CD4-positive, alpha-beta T cell treated with Interleukin-15 for 1 hour (primary cell): ENCODE data around the gene APCDD1L.
"Not testable (repeated sequence)": the region's sequence is repeated elsewhere in the genome, so short reads cannot be mapped to it uniquely, and the experiment has no call there.

Experiments used
- DNase-seq: peaks from one replicate; pipeline ENCODE4 v3.0.0-alpha.2; 2020

Gene APCDD1L

DNA sequence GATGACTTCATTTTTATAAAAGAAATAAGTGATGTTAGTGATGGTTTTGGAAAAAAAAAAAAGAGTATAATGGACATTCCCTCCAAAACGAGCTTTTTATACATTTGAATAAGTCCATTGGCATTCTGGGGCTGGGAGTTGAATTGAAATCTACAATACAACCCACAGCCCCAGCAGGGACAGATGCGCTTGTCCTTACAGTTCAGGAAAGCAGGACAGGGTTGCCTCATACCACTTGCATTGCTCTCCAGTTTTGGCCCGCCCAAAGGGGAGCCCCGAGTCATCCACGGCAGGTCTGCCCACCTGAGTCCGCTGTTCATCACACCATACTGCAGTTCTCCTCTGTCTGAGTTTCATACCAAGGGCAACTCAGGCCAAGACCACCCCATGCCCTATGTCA, 80.0 kb downstream of the APCDD1L start:
- DNase-seq: no peak

GRCh38 chr20:58434326-58434725, 80.9 kb downstream of the APCDD1L start:
- no peak for DNase-seq

DNA sequence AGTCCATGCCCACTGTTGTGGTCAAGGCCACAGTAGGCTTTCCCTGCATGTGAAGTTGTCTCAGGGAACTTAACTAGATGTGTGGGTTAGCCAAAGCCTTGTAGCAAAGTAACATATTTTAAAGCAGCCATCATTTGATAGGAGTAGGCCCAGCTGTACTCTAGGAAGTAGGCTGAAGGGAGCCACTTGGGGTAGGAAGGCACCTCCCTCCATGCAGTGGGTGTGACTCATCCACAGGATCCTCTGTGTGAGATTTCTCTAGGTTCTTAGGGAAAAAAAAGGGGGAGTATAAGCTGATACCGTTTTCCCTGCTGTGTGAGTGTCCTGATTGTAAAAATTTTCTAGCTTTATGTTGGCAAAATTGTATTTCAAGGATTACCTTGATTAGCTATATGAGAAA, 81.4 kb downstream of the APCDD1L start:
- no peak for DNase-seq

DNA sequence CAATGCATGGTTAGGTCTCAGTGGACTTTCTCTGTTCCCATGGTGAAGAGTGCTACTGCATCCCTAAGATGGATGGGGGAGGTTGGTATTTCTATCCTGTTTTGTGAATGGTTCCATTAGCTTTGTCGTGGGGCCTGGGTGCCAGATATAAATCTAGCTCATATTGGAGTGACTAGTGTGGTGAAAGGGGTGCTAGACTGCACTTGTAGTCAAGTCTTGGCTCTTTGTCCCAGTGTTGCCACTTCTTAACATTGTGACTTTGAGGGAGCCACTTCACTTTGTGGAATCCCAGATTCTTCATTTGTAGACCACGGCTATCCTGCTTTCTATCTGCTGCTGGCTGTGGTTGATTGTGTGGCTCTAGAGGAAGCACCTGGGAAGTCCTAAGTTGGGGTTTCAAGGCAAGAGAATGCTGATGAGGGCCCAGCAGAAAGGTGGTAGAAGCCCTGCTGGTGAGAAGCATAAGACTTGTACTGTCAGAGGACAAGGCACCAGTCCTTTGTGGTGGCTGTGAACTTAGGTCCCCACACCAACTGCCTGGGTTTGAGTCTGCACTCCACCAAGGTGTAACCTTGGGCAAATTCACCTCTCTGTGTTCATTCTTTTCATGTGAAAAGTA, 82.1 kb downstream of the APCDD1L start:
- no peak for DNase-seq

DNA sequence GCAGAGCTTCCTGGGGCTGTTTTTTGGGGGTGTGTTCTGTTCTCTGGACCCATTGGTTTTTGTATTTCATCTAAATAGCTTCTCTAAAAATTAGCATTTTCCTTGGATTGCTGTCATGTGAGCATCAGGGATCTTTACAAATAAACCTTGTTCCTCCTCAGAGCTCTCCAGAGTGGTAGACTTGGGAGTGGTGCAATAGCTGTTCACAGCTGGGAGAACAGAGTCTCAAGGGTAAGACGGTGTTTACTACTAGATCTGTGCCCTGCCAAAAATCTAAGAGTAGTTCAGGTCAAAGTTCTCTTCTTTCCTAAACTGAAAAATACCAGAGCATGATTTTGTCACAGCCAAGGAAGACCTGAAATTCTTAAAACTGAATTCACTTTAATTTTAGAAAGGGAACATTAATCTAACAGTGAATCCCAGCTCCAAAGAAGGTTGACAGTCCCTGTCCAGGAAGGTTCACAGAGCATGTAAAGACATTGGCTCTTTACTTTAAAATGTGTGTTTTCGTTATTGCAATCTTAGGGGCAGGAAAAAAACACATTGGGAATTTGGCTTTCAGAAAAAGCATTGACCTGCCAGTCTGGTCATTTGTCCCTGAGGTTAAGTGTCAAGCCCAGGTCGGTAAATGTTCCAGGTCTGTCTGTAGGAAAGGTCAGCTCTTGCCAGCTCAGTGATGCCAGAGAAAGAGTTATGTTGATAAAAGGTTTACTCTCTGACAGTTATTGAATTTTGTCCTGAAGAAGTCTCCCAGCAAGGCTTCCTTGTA, 82.8 kb downstream of the APCDD1L start:
- DNase-seq: no peak

GRCh38 chr20:58431134-58431533, 84.1 kb downstream of the APCDD1L start:
- no peak for DNase-seq

DNA sequence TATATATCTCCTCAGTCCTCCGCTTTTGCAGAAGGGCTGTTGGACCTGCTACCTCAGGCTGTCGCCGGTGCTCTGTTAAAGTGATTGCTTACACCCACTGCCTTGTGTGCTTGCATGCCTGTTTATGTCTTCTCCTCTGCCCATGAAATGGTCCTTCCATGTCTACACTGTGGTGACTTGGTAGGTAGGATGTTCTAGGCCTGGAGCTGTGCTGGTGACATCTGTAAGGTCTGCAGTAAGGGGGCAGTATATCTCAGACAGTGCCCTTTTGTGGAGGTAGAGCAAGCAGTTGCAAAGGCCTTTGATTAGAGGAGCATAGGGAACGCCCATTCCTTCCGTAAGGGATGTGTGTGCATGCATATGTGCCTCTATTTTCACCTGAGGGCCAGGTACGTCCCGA, 85.9 kb downstream of the APCDD1L start:
- DNase-seq: no peak

DNA sequence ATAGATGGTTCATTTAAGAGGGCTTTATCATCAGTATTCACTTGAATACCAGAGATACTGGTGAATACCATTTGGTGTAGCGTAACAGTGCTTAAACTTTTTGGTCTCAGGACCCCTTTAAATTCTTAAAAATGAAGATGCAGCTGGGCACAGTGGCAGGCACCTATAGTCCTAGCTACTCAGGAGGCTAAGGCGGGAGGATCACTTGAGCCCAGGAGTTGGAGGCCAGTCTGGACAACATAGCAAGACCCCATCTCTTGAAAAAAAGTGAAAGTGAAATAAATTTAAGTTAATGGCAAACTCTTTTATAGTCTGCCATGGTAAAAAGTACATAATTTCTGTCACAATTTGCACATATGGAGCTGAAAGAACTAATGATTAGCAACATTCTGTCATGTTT, 86.8 kb downstream of the APCDD1L start:
- no peak for DNase-seq

- DNase-seq: not testable (repeated sequence)
These were observed 87.6 kb downstream of the APCDD1L start for GRCh38 chr20:58427571-58427970.

DNA sequence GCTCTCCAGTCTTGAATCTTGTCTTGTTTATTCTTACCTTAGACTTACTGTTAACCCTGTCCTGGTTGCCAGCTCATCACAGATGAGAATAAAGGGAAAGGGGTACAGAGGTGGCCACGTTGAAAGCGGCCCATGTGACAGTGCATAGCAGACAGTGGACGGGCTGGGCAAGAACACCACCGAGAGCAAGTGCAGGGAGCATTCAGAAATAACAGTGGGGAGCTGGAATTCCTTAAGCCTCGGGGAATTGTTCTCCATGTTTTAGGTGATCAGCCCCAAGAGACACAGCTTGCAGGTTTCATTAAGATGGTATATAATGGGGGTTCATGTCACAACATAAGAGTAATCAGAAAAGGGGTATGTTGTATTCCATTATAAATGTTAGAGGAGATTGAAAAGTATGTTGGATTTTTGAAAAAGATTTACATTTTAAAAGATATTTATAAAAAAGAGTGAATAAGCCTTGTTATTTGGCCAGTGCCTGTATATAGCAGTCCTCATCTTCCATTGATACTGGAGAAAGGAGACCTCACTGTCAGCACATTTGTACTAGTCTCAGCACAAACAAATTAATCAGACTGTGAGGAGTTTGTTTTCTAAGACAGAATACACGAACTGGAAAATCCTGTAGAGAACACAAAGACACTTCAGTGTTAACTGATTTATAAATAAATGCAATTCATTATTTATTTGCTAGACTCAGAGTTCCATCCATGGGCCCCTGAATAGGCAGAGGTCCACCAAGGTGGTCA, 90.8 kb downstream of the APCDD1L start:
- DNase-seq: no peak

- DNase-seq: no peak
These were observed 93.7 kb downstream of the APCDD1L start for GRCh38 chr20:58421497-58421850.

- DNase-seq: no peak
These were observed 94.3 kb downstream of the APCDD1L start for GRCh38 chr20:58420798-58421496.

- no peak for DNase-seq
These were observed 96.0 kb downstream of the APCDD1L start for GRCh38 chr20:58418949-58419748.

DNA sequence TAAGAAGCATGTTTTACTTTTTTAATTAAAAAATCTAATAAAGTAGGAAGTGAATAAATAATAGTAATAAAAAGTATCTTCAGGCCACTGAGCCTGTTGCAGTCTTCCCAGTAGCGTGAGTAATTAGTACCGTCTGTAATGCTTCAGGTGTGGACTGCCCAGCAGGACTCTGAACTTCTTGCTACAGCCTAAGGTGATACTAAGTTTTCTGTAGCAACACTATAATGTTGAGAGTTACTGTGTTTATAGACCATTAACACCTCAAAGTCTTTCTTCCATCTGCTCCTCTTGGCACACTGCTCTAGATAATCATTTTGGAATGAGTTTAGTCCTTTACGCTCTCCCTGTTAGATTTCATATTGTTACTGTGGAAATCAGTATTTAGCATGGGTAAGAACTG, 97.8 kb downstream of the APCDD1L start:
- no peak for DNase-seq

DNA sequence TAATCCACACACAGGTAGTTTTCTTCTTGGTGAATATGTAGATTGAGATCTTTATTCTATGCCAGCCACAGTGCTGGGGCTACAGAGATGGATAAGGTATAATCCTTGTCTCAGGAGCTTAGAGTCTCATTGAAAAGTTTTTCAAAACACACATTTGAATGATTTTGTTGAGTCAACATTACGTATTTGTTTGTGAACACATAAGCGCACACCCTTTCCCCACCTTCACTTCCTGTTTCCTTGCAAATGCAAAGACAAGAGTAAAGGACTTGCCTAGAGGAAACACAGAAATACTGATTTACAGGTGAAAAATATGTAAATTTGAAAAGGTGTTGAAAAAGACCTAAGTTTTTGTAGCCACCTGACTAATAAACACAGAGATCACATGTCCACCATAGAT, 98.4 kb downstream of the APCDD1L start:
- DNase-seq: no peak

GRCh38 chr20:58416057-58416456, 99.1 kb downstream of the APCDD1L start:
- no peak for DNase-seq

DNA sequence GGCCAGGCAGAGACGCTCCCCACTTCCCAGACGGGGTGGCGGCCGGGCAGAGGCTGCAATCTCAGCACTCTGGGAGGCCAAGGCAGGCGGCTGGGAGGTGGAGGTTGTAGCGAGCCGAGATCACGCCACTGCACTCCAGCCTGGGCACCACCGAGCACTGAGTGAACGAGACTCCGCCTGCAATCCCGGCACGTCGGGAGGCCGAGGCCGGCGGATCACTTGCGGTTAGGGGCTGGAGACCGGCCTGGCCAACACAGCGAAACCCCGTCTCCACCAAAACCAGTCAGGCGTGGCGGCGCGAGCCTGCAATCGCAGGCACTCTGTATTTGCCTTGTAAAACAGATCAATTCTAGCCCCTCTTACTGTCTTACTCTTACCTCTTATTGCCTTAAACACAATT, 100.4 kb downstream of the APCDD1L start:
- DNase-seq: not testable (repeated sequence)

- not testable (repeated sequence) for DNase-seq
These were observed 101.0 kb downstream of the APCDD1L start for GRCh38 chr20:58414216-58414615.
